ENCODE data around the gene FHOD1. TPM values are rescaled to one million over a fixed set of nuclear protein-coding genes. Genes with fewer than 3 reads are reported as not detected.

FHOD1 gene
- total RNA-seq, 4 donors from 2014 or later, result 7.7 to 28.8 (median 15.3) TPM

DNA sequence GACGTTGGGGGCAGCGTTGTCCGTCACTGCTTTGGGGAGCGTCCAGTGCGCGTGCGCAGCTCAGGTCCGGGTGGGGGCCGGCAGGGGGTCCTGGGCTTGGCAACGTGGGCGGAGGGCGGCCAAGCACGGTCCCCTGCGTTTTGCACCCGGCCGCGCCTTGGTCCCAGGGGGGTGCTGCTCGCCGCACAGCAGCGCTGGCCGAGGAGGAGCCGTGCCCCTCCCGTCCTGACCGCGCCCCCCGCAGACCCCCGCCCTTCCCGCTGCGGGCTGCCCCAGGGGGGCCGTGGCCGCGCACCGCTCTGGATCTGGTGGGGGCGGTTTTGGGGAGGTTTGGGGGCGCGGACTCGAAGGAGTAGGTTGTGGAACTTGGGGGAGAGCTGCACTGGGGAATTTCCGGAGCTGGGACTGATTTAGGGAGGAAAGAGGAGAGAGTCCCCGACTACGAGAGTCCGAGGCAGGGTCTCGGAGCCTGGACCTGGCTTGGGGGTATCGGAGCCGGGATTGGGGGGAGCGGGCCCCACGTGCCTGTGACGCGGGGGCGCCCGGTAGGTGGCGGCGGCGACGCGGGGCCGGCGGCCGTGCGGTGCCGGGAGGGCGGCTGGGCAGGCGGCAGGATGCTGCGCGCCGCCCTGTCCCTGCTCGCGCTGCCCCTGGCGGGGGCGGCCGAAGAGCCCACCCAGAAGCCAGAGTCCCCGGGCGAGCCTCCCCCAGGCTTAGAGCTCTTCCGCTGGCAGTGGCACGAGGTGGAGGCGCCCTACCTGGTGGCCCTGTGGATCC is 1.3 kb upstream of the FHOD1 start, which contains the start of gene SLC9A5:
SLC9A5 (plus strand) TSS at position 579 of the 777 bp plus-strand sequence; CDS start at position 615, 36 bp downstream.
- H3K36me3 ChIP-seq, result no peaks in the 10 kb centered on the region
- peaks cover 59% of the 10 kb centered on the region for H3K4me1 ChIP-seq

DNA sequence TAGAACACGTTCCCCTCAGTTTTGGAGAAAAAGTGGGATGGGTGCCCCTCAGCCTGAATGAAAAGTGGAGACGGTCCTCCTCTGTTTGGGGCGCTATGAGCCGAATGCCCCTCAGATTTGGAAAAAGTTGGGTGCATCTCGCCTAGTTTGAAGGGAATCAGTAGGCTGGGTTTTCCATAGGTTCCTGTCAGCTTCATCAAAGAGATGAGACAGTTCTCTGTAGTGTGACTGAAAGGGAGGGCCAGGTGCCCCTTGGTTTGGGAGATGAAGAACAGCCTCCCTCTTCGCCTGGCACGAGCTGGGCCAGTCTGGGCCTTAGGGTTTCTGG is 756 bp upstream of the FHOD1 start:
- Histone ChIP-seq H3K4me1 (peaks cover 64% of the 10 kb centered on the region), H3K36me3 (no peaks in the 10 kb centered on the region), H3K9me3 (no peaks in the 10 kb centered on the region), H3K27me3 (peaks cover 27% of the 10 kb centered on the region), H3K27ac (no peak overlapping the region), H3K4me3 (peak overlapping the region; percentile 89)
- DNase-seq (ENCODE audit: low spot score in 2 of 2), result no peak
- WGBS, result 5% methylated on average over 7 of the region's 7 CpGs
- TF ChIP-seq EP300 (IDR thresholded peaks at IDR 0.05) (no peak), POLR2A (IDR thresholded peaks at IDR 0.05) (no peak), POLR2AphosphoS5 (IDR thresholded peaks at IDR 0.05) (no peak)
- TF ChIP-seq, protein P1, sequence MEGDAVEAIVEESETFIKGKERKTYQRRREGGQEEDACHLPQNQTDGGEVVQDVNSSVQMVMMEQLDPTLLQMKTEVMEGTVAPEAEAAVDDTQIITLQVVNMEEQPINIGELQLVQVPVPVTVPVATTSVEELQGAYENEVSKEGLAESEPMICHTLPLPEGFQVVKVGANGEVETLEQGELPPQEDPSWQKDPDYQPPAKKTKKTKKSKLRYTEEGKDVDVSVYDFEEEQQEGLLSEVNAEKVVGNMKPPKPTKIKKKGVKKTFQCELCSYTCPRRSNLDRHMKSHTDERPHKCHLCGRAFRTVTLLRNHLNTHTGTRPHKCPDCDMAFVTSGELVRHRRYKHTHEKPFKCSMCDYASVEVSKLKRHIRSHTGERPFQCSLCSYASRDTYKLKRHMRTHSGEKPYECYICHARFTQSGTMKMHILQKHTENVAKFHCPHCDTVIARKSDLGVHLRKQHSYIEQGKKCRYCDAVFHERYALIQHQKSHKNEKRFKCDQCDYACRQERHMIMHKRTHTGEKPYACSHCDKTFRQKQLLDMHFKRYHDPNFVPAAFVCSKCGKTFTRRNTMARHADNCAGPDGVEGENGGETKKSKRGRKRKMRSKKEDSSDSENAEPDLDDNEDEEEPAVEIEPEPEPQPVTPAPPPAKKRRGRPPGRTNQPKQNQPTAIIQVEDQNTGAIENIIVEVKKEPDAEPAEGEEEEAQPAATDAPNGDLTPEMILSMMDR (IDR thresholded peaks at IDR 0.05), result no peak

More for the DNA sequence above, 1.3 kb upstream of the FHOD1 start, which contains the start of gene SLC9A5:
- H3K9me3 ChIP-seq, result no peaks in the 10 kb centered on the region
- peak within 1 kb of the TSS; percentile 89 for H3K4me3 ChIP-seq
- no peak within 1 kb of the TSS for H3K27ac ChIP-seq
- DNase-seq (ENCODE audit: low spot score in 2 of 2), result no peak
- TF ChIP-seq EP300 (IDR thresholded peaks at IDR 0.05) (no peak), POLR2AphosphoS5 (IDR thresholded peaks at IDR 0.05) (no peak), POLR2A (IDR thresholded peaks at IDR 0.05) (no peak)
- TF ChIP-seq, protein P1 (IDR thresholded peaks at IDR 0.05), result no peak
- under 1% methylated on average over 30 of the region's 75 CpGs for WGBS
- H3K27me3 ChIP-seq, result peaks cover 27% of the 10 kb centered on the region

DNA sequence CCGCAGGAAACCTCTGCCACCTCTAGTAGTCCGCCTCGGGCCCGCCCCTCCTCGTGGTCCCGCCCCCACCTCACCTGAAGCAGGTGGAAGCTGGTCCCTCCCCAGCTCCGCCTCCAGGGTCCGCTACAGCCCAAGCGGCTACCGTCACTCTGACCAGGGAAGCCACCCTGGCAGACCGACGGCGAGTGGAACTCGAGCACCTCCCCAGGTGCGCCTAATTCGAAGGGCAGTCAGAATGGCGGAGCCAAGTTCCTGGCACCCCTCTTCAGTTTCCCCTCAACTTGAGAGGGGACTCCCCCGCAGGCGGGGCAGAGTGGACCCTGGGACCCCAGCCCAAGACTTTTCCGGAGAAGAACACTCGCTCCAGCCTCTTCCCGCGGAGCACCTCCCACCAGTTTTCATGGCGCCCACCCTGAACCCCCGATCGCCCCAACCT is 507 bp downstream of the FHOD1 start:
- Histone ChIP-seq H3K9me3 (no peaks in the 10 kb centered on the region), H3K27ac (peak overlapping the region; percentile 85), H3K4me3 (peak overlapping the region; percentile 89), H3K27me3 (peaks cover 27% of the 10 kb centered on the region), H3K4me1 (peaks cover 76% of the 10 kb centered on the region), H3K36me3 (no peaks in the 10 kb centered on the region)
- peak in 1 of 2 donors; percentile 87 for DNase-seq (ENCODE audit: low spot score in 2 of 2)
- WGBS, result 0% methylated on average over 10 of the region's 26 CpGs
- no peak for TF ChIP-seq POLR2AphosphoS5 (IDR thresholded peaks at IDR 0.05)
- TF ChIP-seq, protein P1 (IDR thresholded peaks at IDR 0.05), result no peak
- TF ChIP-seq EP300 (IDR thresholded peaks at IDR 0.05), result no peak
- no peak for TF ChIP-seq POLR2A (IDR thresholded peaks at IDR 0.05)

DNA sequence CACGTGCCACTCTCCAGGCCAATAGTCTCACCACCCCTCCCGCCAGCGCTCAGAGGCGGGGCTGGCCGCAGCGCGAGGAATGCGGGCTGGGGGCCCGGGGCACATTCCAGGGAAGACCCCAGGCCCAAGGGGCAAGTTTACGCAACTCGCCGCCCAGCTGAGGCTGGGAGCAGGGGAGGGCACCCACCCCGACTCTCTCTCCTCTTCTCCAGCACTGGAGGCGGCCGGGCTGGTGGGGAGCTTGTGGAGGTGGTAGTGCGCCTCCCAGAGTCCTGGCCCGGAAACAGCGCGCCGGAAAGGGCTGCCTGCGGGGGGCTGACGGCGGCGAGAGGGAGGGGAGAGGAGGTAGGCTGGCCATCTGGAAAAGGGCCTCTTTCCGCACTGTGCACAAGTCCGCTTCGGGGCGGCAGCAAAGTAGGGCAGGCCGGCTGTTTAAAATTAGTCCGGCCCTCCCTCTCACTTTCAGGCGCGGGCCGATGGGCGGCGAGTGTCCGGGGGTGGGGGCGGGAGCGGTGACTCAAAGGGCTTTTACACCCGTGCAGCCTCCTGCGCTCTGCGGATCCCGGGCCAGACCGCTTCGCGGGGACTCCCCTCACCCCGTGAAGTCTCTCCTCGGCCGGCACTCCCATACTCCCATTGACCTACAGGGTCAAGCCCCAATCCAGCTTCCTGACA is 1.1 kb downstream of the FHOD1 start:
- H3K9me3 ChIP-seq, result no peaks in the 10 kb centered on the region
- peaks cover 81% of the 10 kb centered on the region for H3K4me1 ChIP-seq
- TF ChIP-seq EP300 (IDR thresholded peaks at IDR 0.05) (no peak), POLR2AphosphoS5 (IDR thresholded peaks at IDR 0.05) (peak in 1 of 3 donors; percentile 43), POLR2A (IDR thresholded peaks at IDR 0.05) (no peak)
- TF ChIP-seq, protein P1 (IDR thresholded peaks at IDR 0.05), result peak in 1 of 2 donors; percentile 34
- DNase-seq (ENCODE audit: low spot score in 2 of 2), result peak in 1 of 2 donors; percentile 87
- H3K27me3 ChIP-seq, result peaks cover 27% of the 10 kb centered on the region
- H3K4me3 ChIP-seq, result peak overlapping the region; percentile 89
- peak overlapping the region; percentile 85 for H3K27ac ChIP-seq
- no peaks in the 10 kb centered on the region for H3K36me3 ChIP-seq
- WGBS, result no CpG with 5 or more reads among the region's 48 CpGs

DNA sequence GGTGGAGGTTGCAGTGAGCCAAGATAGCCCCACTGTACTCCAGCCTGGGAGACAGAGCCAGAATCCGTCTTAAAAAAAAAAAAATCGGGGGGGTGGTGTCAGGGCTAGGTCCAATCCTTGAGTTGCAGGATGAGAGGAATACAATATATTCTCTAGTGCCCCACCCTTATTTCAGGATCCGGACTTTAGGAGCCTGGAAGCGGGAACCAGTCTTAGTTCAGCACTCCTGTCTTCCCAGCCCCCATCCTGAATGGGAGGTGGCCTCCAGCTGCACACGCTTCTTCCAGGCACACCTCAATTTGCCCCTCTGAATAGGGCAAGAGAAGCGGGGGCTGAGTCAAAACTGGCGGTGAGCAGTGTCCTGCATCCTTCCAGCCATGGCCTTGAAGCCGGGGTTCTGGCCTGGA is 1.6 kb downstream of the FHOD1 start:
- WGBS, result 11% methylated on average over 8 of the region's 8 CpGs
- Histone ChIP-seq H3K4me3 (peak overlapping the region; percentile 89), H3K27ac (peak overlapping the region; percentile 85), H3K9me3 (no peaks in the 10 kb centered on the region), H3K36me3 (no peaks in the 10 kb centered on the region), H3K4me1 (peaks cover 87% of the 10 kb centered on the region), H3K27me3 (peaks cover 26% of the 10 kb centered on the region)
- DNase-seq (ENCODE audit: low spot score in 2 of 2), result no peak
- TF ChIP-seq POLR2A (IDR thresholded peaks at IDR 0.05), result no peak
- no peak for TF ChIP-seq EP300 (IDR thresholded peaks at IDR 0.05)

All from suprapubic skin (tissue), 4 donors.